Cardiac septum (tissue), 1 donor: Measurements from ENCODE around the gene GAL3ST2. TPM values are rescaled to one million over a fixed set of nuclear protein-coding genes. Genes with fewer than 3 reads are reported as not detected.
A peak's percentile ranks its signal among the peaks of the same experiment; 100 is the strongest.
"Not testable (repeated sequence)": the region's sequence is repeated elsewhere in the genome, so short reads cannot be mapped to it uniquely, and the experiment has no call there.

Experiments used
- DNase-seq: peaks from one replicate; pipeline ENCODE4 v3.0.0-alpha.2; 2020; ENCODE audit warnings: low spot score
- intact Hi-C: fragments of 100-400 bp; cut with DNase I; formaldehyde crosslinking; loops from one replicate; pipeline ENCODE4 v1.14.0; 2022
- total RNA-seq: library from RNA; stranded (reverse); fragmentation: NEBNext Ultra II Directional; extraction: Animal tissue kit (Norgen Biotek cat#: 25700); gene quantifications from one replicate; pipeline ENCODE4 v1.2.1, GENCODE V29; 2021
- donor health status: DM: no; HTN: no; CAD: no.

GAL3ST2 gene
- total RNA-seq, 1 donor from 2014 or later = not detected

GRCh38 chr2:241744028-241744754 lies 32.4 kb upstream of the GAL3ST2 start:
- intact Hi-C loops = no loop called here
- DNase-seq = no peak

- intact Hi-C loops = no loop called here
Measured at GRCh38 chr2:241745276-241745675, 31.3 kb upstream of the GAL3ST2 start.

GRCh38 chr2:241746084-241746483 lies 30.5 kb upstream of the GAL3ST2 start:
- no peak for DNase-seq
- intact Hi-C loops = no loop called here

More at GRCh38 chr2:241745276-241745675, 31.3 kb upstream of the GAL3ST2 start:
- no peak for DNase-seq

GRCh38 chr2:241748468-241749256 lies 28.0 kb upstream of the GAL3ST2 start:
- no peak for DNase-seq
- intact Hi-C loops = no loop called here

GRCh38 chr2:241750076-241750840 lies 26.4 kb upstream of the GAL3ST2 start:
- intact Hi-C loops = no loop called here
- DNase-seq = no peak

- DNase-seq = no peak
- intact Hi-C loops = no loop called here
Measured at GRCh38 chr2:241751152-241751551, 25.5 kb upstream of the GAL3ST2 start.

GRCh38 chr2:241751776-241752175 lies 24.8 kb upstream of the GAL3ST2 start:
- DNase-seq = no peak
- intact Hi-C loops = no loop called here

DNA sequence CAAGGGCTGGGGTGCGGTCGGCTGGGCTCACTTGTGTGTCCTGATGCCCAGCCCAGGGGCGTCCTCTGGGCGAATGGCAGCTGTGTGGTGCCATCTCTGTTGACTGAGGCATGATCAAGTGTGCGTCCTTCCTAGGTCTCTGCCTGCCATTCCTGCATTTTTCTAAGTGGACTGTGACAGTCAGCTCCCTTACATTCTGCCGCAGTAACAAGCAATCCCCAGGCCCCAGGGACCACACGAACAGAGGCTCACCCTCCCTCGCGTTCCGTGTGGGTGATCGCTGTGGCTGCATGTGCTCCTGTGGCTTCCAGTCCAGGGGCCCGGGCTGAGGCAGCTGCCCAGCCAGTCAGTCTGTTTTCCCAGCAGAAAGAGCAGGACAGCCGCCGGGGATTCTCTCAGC lies 24.4 kb upstream of the GAL3ST2 start:
- intact Hi-C loops = no loop called here
- no peak for DNase-seq

DNA sequence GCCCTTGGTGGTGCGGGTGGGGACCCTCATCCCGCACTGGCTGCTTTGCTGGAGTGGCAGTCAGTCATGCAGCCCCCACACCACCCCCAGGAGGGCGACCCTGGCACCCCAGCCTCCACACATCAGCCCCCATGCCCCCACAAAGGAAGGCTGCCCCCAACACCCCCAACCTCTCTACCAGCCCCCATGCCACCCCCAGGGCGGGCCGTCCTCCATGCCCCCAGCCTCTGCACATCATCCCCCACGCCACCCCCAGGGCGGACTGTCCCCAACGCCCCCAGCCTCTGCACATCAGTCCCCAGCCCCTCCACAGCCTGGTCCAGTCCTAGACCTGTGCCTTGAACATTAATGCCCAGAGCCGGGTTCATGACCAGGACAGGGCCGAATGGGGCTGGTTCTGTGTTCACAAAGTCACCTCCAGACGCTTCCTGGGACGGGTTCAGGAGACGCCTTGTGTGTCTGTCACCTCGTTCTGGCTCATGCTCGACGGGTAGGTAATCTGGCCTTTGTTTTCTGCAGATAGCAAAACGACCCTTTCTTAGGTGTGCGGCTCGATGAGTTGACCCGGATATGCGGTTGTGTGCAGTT lies 23.8 kb upstream of the GAL3ST2 start:
- intact Hi-C loops = no loop called here
- DNase-seq = no peak

GRCh38 chr2:241753493-241753892 lies 23.1 kb upstream of the GAL3ST2 start:
- DNase-seq = no peak
- intact Hi-C loops = no loop called here

- intact Hi-C loops = no loop called here
- no peak for DNase-seq
Measured at GRCh38 chr2:241754042-241754441, 22.6 kb upstream of the GAL3ST2 start.

- no peak for DNase-seq
- intact Hi-C loops = no loop called here
Measured at GRCh38 chr2:241755166-241755565, 21.5 kb upstream of the GAL3ST2 start.

- intact Hi-C loops = no loop called here
- DNase-seq = no peak
Measured at GRCh38 chr2:241755777-241756176, 20.8 kb upstream of the GAL3ST2 start.

DNA sequence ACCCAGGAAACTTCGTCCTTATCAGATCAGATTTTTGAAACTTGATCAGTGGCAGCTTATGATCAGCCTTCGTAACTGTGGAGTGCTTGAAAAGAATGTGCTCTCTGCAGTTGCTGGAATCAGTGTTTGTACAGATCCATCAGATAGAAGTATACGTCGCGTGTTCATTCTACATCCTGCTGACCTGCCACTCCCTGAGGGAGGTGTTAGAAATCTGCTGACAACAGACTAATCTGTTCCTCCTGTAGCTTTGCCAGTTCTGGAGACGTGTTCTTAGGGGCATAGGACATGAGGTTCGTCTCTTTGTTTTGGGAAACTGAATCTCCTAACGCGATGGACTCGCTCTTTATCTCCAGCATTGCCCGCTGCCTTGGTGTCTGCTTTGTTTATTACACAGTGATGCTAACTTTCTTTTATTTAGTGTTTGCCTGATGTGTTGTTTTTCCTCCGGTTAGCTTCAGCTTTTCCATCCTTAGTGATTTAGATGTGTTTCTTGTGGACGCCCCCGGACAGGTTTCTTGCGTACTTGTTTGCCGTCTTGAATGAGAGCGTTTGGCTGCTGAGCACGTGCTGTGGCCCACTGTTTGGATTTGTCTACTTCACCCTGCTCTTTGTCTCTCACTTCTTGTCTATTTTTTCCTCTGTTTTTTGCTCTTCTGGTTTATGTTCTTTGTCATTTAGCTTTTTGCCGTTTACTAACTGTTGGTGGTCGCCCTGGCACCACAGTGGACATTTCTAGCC lies 17.4 kb upstream of the GAL3ST2 start:
- DNase-seq = no peak
- intact Hi-C loops = no loop called here

GRCh38 chr2:241759893-241760292 lies 16.7 kb upstream of the GAL3ST2 start:
- intact Hi-C loops, DNase-seq: not testable (repeated sequence)

GRCh38 chr2:241760301-241760771 lies 16.3 kb upstream of the GAL3ST2 start:
- intact Hi-C loops = no loop called here

DNA sequence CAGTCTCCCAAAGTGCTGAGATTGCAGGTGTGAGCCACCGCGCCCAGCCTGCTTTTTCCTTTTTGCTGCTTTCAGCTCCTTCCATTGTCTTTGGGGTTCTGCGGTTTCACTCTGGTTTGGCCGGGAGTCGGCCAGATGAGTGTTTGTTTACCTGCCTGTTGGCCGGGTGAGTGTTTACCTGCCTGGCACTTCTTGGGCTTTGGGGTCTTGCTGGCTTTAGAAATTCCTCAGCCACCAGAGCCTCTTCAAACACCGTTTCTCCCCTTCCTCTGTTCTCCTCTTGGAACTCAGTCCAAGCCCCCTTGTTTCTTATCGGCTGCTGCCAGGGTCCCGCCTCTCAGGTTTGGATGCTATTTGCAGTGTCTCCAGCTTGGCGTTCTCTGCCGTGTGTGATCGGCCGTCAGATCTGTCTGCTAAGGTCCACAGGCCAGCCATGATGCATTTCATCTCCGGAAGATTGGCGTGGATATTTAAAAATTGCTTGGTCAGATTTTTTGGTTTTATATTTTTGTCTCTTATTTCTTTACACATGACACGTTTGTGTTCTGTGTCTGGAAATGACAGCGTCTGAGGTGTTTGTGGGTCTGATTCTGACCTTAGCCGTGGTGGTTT lies 14.2 kb upstream of the GAL3ST2 start:
- peak; percentile 62 for DNase-seq

More at GRCh38 chr2:241760301-241760771, 16.3 kb upstream of the GAL3ST2 start:
- DNase-seq = no peak

DNA sequence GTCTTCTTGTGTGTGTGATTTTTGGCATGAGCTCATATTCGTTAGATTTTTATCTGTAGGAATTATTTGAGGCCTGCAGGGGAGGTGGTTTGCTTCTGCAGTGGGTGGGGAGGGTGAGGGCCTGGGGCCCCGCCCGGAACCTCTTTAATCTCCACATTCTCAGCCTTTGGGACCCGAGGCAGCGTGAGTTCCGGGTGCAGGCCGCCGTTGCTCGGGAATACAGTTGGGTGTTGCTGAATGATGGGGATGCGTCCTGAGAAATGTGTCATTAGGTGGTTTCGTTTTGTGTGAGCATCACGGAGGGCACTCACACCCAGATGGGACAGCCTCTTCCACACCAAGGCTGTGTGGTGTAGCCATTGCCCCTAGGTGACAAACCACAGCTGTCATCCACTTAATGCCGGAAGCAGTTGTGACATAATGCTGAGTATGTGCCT lies 13.7 kb upstream of the GAL3ST2 start:
- intact Hi-C loops = no loop called here
- peak; percentile 62 for DNase-seq

More for the DNA sequence above, 14.2 kb upstream of the GAL3ST2 start:
- intact Hi-C loops = no loop called here
